ENCODE data around the gene MYH7.

The MYH7 gene

GRCh38 chr14:23384364-23385080 lies 50.9 kb downstream of the MYH7 start:
- Histone ChIP-seq H3K27me3 (ENCODE audit: control insufficient read depth, insufficient read depth, low read length) (no peaks in the 10 kb centered on the region; the same call in 1 of the 2 replicates), H3K4me1 (ENCODE audit: control insufficient read depth, insufficient read depth, low read length) (no peaks in the 10 kb centered on the region; the same call in 1 of the 2 replicates), H3K9ac (ENCODE audit: low read depth, low read length) (no peak overlapping the region), H3K9me3 (ENCODE audit: control insufficient read depth, insufficient read depth, low read length) (no peaks in the 10 kb centered on the region), H3K27ac (ENCODE audit: low read depth, low read length) (no peak overlapping the region), H3K36me3 (ENCODE audit: control insufficient read depth, insufficient read depth, low read length) (no peaks in the 10 kb centered on the region), H3K4me3 (ENCODE audit: low read depth, low read length) (no peak overlapping the region)

- no peaks in the 10 kb centered on the region for H3K4me1 ChIP-seq (ENCODE audit: control insufficient read depth, insufficient read depth, low read length)
- no peak overlapping the region for H3K9ac ChIP-seq (ENCODE audit: low read depth, low read length)
- no peak overlapping the region for H3K4me3 ChIP-seq (ENCODE audit: low read depth, low read length)
- peaks cover 7% of the 10 kb centered on the region for H3K27me3 ChIP-seq (ENCODE audit: control insufficient read depth, insufficient read depth, low read length)
- no peak overlapping the region for H3K27ac ChIP-seq (ENCODE audit: low read depth, low read length)
- no peaks in the 10 kb centered on the region for H3K9me3 ChIP-seq (ENCODE audit: control insufficient read depth, insufficient read depth, low read length)
- no peaks in the 10 kb centered on the region for H3K36me3 ChIP-seq (ENCODE audit: control insufficient read depth, insufficient read depth, low read length)
Measured at GRCh38 chr14:23382731-23383440, 52.6 kb downstream of the MYH7 start.

GRCh38 chr14:23382276-23382675 lies 53.2 kb downstream of the MYH7 start:
- no peak overlapping the region for H3K4me3 ChIP-seq (ENCODE audit: low read depth, low read length)
- H3K27ac ChIP-seq (ENCODE audit: low read depth, low read length), result no peak overlapping the region
- H3K9ac ChIP-seq (ENCODE audit: low read depth, low read length), result no peak overlapping the region
- peaks cover 13% of the 10 kb centered on the region for H3K27me3 ChIP-seq (ENCODE audit: control insufficient read depth, insufficient read depth, low read length)
- no peaks in the 10 kb centered on the region for H3K36me3 ChIP-seq (ENCODE audit: control insufficient read depth, insufficient read depth, low read length)
- no peaks in the 10 kb centered on the region for H3K4me1 ChIP-seq (ENCODE audit: control insufficient read depth, insufficient read depth, low read length)
- H3K9me3 ChIP-seq (ENCODE audit: control insufficient read depth, insufficient read depth, low read length), result no peaks in the 10 kb centered on the region

- no peaks in the 10 kb centered on the region for H3K36me3 ChIP-seq (ENCODE audit: control insufficient read depth, insufficient read depth, low read length)
- no peak overlapping the region for H3K9ac ChIP-seq (ENCODE audit: low read depth, low read length)
- H3K4me1 ChIP-seq (ENCODE audit: control insufficient read depth, insufficient read depth, low read length), result no peaks in the 10 kb centered on the region
- H3K27me3 ChIP-seq (ENCODE audit: control insufficient read depth, insufficient read depth, low read length), result peaks cover 16% of the 10 kb centered on the region
- no peaks in the 10 kb centered on the region for H3K9me3 ChIP-seq (ENCODE audit: control insufficient read depth, insufficient read depth, low read length)
- H3K27ac ChIP-seq (ENCODE audit: low read depth, low read length), result no peak overlapping the region
- no peak overlapping the region for H3K4me3 ChIP-seq (ENCODE audit: low read depth, low read length)
Measured at GRCh38 chr14:23381871-23382270, 53.6 kb downstream of the MYH7 start.

GRCh38 chr14:23380976-23381375 lies 54.5 kb downstream of the MYH7 start:
- no peak overlapping the region for H3K4me3 ChIP-seq (ENCODE audit: low read depth, low read length)
- no peak overlapping the region for H3K27ac ChIP-seq (ENCODE audit: low read depth, low read length)
- peaks cover 16% of the 10 kb centered on the region for H3K27me3 ChIP-seq (ENCODE audit: control insufficient read depth, insufficient read depth, low read length)
- H3K4me1 ChIP-seq (ENCODE audit: control insufficient read depth, insufficient read depth, low read length), result no peaks in the 10 kb centered on the region
- H3K36me3 ChIP-seq (ENCODE audit: control insufficient read depth, insufficient read depth, low read length), result no peaks in the 10 kb centered on the region
- no peaks in the 10 kb centered on the region for H3K9me3 ChIP-seq (ENCODE audit: control insufficient read depth, insufficient read depth, low read length)
- no peak overlapping the region for H3K9ac ChIP-seq (ENCODE audit: low read depth, low read length)

- no peak overlapping the region for H3K9ac ChIP-seq (ENCODE audit: low read depth, low read length)
- H3K27ac ChIP-seq (ENCODE audit: low read depth, low read length), result no peak overlapping the region
- H3K9me3 ChIP-seq (ENCODE audit: control insufficient read depth, insufficient read depth, low read length), result no peaks in the 10 kb centered on the region
- H3K36me3 ChIP-seq (ENCODE audit: control insufficient read depth, insufficient read depth, low read length), result no peaks in the 10 kb centered on the region
- H3K4me3 ChIP-seq (ENCODE audit: low read depth, low read length), result no peak overlapping the region
- H3K4me1 ChIP-seq (ENCODE audit: control insufficient read depth, insufficient read depth, low read length), result no peaks in the 10 kb centered on the region
- H3K27me3 ChIP-seq (ENCODE audit: control insufficient read depth, insufficient read depth, low read length), result peaks cover 16% of the 10 kb centered on the region
Measured at GRCh38 chr14:23380197-23380914, 55.1 kb downstream of the MYH7 start.

GRCh38 chr14:23379366-23380196 lies 55.9 kb downstream of the MYH7 start:
- no peak overlapping the region for H3K4me3 ChIP-seq (ENCODE audit: low read depth, low read length)
- H3K4me1 ChIP-seq (ENCODE audit: control insufficient read depth, insufficient read depth, low read length), result no peaks in the 10 kb centered on the region
- H3K27me3 ChIP-seq (ENCODE audit: control insufficient read depth, insufficient read depth, low read length), result peaks cover 16% of the 10 kb centered on the region
- H3K27ac ChIP-seq (ENCODE audit: low read depth, low read length), result no peak overlapping the region
- H3K9ac ChIP-seq (ENCODE audit: low read depth, low read length), result no peak overlapping the region
- H3K9me3 ChIP-seq (ENCODE audit: control insufficient read depth, insufficient read depth, low read length), result no peaks in the 10 kb centered on the region
- H3K36me3 ChIP-seq (ENCODE audit: control insufficient read depth, insufficient read depth, low read length), result no peaks in the 10 kb centered on the region

GRCh38 chr14:23378612-23379220 lies 56.7 kb downstream of the MYH7 start:
- no peak overlapping the region for H3K9ac ChIP-seq (ENCODE audit: low read depth, low read length)
- H3K27me3 ChIP-seq (ENCODE audit: control insufficient read depth, insufficient read depth, low read length), result peaks cover 16% of the 10 kb centered on the region
- no peaks in the 10 kb centered on the region for H3K4me1 ChIP-seq (ENCODE audit: control insufficient read depth, insufficient read depth, low read length)
- H3K4me3 ChIP-seq (ENCODE audit: low read depth, low read length), result no peak overlapping the region
- H3K36me3 ChIP-seq (ENCODE audit: control insufficient read depth, insufficient read depth, low read length), result no peaks in the 10 kb centered on the region
- no peak overlapping the region for H3K27ac ChIP-seq (ENCODE audit: low read depth, low read length)
- no peaks in the 10 kb centered on the region for H3K9me3 ChIP-seq (ENCODE audit: control insufficient read depth, insufficient read depth, low read length)

GRCh38 chr14:23377573-23378563 lies 57.6 kb downstream of the MYH7 start:
- H3K9me3 ChIP-seq (ENCODE audit: control insufficient read depth, insufficient read depth, low read length), result no peaks in the 10 kb centered on the region
- no peak overlapping the region for H3K27ac ChIP-seq (ENCODE audit: low read depth, low read length)
- H3K27me3 ChIP-seq (ENCODE audit: control insufficient read depth, insufficient read depth, low read length), result peaks cover 16% of the 10 kb centered on the region
- H3K4me3 ChIP-seq (ENCODE audit: low read depth, low read length), result no peak overlapping the region
- H3K9ac ChIP-seq (ENCODE audit: low read depth, low read length), result no peak overlapping the region
- H3K4me1 ChIP-seq (ENCODE audit: control insufficient read depth, insufficient read depth, low read length), result no peaks in the 10 kb centered on the region
- H3K36me3 ChIP-seq (ENCODE audit: control insufficient read depth, insufficient read depth, low read length), result no peaks in the 10 kb centered on the region
